GM19324 (cell line): ENCODE data around the gene DTD1.

Experiments used
- ATAC-seq: cut with Tn5 transposase; IDR thresholded peaks from one replicate; pipeline ENCODE4 v1.9.1; 2021; ENCODE audit warnings: mild to moderate bottlenecking, moderate library complexity; ENCODE audit not compliant: unreplicated experiment, low FRiP score

DTD1 gene

DNA sequence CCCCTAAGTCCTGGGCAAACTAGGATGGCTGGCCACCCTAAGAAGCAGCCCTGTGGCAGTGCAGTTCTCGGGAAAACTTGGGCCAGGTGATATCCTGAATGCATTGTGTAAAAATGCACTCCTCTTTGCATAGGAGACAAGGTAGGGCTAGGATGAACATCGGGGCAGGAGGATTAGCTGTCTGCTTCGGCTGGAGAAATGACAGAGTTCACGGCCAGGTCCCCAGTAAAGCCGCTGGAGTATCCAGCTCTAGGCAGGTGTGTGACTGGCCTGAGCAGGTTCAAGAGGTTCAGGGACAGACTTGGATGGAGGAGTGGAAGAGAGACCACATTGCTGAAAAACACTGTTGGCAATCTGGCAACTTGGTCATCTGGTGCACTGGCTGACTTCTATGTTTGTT lies 26.4 kb downstream of the DTD1 start:
- ATAC-seq = no peak

DNA sequence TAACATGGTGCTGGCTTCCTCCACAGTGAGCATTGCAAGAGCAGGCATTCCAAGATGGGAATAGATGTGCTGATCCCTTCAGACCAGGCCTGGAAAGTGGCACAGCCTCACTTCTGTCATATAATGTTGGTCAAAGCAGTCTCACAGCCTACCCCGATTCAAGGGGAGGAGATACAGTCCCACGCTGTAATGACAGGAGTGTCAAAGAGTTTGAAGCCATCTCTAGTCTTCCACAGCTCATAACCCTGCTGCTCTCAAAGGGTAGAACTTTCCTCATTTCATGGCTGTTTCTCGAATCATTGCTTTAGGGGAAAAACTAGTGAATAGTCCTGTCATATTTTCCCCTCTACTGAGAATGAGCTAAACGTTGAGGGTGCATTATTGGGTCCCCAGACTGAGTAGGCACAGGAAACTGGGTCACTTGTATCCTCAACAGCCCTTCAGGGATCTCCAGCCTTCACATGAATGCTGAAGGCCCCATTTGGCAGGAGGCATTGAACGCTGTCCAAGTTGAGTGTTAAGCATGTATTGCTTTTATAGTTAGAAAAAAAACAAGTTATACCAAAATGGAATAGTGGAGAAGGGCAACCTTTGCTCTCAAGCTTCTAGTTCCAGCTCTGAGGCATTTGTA lies 27.3 kb downstream of the DTD1 start:
- no peak for ATAC-seq

DNA sequence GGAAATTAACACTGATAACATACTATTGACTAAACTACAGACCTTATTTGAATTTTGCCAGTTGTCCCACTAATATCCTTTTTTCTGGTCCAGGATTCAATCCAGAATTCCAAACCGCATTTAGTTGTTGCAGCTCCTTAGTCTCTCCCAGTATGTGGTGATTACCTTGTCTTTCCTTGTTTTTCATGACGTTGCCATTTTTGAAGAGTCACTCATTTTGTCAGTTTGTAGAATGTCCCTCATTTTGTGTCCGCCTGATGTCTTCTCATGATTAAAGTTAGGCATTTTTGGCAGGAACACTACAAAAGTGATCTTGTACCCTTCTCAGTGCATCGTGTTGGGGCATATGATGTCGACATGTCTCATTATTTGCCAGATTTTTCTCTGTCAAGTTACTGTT lies 33.1 kb downstream of the DTD1 start:
- no peak for ATAC-seq

DNA sequence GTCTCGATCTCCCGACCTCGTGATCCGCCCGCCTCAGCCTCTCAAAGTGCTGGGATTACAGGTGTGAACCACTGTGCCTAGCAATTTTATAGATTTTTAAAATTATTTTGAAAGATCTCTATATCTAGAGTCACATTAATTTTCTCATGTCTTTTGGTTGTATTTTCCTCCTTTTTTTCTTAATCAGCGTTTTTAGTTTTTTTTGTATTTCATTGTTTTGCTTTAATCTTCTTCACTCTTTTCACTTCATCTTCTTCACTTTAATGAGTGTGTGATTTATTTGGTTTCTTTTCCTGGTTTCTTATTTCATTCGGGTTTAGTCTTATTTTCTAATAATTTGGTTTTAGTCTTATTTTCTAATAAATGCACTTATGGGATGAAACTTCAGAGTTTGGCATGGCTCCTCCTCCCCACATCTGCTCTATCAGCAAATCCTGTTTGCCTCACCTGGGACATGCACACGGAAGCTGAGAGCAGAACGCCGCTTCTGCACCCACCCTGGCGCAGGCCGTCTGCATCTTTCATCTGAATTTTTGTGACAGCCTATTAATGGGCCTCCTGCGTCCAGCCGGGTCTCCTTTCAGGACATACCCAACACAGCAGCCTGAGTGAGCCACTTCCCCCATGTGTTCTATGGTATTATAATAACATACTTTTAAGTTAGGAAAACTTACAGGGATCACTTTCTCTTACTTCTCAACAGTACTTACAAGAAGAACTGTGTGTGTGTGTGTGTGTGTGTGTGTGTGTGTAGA lies 35.5 kb downstream of the DTD1 start:
- no peak for ATAC-seq

DNA sequence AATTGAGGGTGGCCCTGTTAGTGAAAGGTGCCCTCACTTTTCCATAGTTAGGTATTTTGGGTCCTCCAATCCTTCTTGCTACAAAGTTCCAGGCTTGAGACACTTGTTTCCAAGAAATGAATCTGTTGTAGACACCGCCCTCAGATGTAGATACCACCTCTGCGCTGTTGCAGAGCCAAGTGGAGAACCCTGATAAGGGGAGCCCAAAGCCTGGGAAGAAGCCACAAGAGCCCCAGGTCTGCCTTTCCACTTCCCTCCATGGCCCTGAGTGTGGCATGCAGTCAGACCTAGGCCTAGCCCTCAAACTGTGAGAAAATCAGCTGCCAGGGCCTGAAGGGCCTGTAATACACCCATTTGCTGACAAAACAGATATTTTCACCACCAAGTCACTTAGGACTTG lies 37.1 kb downstream of the DTD1 start:
- no peak for ATAC-seq

DNA sequence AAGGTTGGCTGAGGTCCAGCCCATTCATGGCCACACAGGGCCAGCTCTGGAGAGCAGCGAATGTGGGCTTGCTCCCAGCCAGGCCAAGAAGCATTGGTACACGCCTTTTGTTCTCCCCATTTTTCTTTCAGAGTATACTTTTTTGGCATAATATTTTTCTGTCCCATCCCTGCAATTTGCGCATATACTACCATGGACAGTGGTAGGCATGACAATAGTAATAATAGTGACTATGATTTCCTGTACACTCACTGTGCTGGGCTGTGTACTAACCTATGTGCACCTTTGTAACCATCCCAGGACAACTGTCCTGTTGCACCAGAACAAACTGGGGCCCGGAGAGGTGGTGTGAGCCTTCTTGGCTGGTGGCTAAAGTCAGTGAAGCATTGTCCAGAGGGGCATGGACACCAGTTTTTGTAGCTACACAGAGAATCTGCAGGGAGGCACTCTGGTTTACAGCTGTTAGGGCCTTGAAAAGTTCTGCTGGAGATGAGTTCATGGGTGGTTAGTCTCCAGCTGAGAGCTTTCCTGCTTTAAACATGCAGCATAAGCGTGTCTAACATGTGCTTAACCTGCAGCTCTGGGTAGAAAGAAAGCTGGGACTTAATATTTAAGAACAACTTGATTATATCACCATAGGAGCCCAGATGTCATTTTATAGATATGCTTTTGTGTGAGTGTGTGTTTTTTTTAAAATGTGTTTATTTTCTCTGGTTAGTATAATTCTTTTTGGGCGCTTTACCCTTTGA lies 38.2 kb downstream of the DTD1 start:
- ATAC-seq = no peak

DNA sequence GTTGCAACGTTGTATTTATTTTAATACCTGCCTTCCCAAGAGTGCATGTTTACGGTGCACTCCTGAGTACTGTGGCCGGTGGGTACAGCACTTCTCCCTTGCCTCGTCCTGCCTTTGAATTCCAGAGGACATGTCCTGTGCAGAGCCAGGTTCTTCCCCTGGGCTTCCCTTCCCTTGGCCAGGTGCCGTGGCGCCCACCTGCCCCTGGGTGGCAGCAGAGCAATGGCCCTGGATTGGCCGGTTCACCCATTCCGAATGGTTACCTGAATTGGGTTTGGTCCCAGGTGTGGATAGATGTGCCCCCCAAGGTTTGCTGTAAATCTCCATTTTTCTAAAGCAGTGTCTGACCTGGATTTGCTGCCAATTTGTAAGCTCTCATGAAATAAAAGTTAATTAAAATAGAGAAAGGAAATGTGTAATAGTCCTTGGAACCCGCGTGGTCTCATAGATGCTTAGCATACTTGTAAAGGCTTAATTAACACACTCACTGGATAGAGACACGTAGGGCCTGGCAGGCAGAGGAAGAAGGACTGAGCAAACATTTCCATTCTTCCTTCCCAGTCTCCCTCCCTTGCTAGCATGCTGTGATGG lies 40.6 kb downstream of the DTD1 start:
- no peak for ATAC-seq

DNA sequence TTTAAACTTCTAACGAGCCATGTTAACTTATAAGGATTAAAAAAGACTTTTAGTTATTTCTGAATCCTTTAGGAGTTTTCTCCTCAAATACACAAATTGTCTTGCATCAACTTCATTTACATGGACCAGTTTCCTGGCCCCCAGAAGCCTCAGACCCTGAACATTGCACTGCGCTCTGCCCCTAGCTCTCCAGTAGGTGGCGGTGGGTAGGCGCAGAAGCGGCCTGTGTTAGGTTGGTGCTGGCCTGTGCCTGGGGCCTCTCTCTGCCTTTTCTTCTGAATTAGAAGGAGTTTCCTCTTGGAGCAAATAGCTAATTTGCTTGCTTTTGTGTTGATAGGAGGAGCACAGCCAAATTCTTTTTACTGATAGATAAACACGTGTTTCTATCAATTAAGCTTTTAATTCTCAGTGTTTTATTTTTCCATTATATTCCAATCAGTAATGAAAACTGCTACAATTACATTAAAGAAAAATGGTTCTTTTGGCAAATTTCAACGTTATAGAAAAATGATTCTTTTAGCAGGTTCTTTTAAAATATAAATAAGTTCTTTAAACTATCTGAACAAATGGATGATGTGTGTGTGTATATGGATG lies 44.4 kb downstream of the DTD1 start:
- ATAC-seq = peak; percentile 70

DNA sequence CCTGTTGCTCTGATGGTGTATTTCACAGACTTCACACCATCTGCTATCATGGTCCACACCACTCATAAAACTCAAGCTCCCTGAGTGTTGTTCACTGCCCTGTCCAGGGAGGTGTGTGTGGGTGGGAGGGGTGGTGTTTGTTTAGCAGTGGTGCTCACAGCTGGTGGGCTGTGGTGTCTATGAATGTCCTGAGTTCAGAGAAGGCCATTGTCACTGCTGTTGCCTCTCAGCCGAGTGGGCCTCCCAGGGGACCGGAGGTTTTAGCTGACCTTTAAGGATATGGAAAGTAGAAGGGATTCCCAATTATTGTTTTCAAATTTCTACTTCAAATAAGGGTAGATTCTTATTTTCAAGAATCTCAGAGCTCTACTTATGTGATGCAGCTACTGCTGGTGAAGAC lies 45.6 kb downstream of the DTD1 start:
- ATAC-seq = no peak

DNA sequence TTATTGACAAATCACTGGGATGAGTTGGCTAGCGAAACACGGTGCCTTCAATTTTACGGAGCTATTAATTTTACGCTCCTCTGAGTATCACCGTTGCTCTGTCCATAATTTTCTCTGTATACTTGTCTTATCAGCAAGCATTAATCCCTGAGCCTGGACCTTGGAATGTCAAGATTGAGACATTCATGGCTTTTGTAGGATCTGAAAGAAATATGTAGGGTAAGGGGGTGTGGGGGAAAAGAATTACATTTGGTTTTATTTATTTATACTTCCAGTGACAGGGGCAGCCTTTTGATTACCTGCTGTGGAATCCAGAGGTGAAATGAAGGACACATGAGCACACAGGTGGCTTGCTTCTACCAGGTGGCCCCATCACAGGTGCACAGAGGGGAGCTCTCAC lies 46.6 kb downstream of the DTD1 start:
- ATAC-seq = no peak

DNA sequence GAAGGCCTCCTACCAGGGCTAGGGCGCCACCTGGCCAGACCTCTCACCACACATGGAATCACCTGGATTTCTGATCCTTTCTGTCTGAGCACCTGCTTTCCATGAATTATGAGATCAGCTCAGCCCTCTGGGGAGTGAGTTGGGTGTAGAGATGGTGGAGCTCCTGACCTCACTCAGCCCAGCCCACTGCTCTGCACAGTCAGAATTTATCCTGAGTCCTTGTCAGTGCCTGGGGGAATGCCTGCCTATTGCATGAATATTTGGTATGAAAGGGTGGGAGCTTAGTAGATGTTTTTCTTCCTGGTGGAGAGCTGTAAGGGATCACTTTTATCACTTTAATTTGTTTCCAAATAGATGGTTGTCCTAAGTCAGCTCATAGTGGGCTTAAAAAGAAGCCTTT lies 47.5 kb downstream of the DTD1 start:
- ATAC-seq = no peak

DNA sequence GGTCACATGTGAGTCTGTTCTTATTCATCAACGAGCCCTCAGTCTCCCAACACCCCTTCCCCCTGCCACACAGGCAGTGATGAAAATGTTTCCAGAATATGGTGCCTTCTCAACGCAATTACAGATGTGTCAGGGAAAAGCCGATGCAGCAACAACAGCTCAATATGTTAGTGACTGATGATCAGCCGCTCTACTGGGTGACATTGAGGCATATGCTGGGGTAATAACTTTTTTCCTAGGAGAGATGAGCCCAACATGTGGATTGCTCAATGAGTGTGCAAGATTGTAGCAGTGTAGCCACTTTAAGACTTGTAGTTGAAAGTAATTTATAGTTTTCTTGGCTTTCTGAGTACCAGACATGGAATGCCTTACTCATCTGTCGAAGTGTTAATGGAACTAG lies 49.4 kb downstream of the DTD1 start:
- ATAC-seq = no peak

DNA sequence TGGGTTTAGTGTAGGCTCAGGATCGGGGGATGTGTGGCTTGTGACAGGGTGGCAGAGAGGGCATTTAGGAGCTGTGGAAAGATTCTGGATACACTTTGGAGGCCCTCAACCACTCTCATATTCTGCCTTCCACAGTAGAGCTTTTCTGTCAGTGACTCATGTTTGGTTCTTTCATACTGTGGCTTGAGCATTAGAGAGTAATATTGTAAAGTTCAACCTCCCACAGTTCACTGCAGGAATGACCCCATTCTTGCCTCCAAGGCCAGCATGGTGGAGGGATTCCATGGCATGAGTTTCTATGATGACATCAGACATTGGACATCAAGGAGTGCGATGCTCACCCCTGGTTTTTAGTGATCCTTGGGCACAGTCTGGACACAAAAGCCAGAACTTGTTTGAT lies 50.9 kb downstream of the DTD1 start:
- ATAC-seq = no peak

DNA sequence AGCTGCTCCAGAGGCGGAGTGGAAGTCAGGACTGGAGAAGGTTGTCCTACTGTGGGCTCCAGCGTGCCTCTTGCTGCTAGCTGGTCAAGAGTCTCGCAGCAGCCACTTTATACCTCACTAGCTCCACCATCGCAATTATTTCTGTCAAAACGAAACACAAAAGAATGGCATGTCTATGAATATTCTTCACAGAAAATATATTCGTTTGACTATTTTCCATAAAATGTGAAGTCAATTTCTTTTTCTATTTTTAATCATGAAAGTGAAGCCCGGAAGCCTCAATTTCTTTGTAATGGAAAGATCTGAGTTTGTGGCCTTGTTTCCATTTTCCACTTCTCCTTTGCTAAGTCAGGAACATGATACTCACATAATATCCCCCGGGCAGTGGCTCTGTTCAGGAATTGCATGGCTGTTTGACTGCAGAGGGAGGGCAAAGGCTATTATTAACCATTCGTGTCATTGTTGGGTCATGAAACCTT lies 51.7 kb downstream of the DTD1 start:
- no peak for ATAC-seq

DNA sequence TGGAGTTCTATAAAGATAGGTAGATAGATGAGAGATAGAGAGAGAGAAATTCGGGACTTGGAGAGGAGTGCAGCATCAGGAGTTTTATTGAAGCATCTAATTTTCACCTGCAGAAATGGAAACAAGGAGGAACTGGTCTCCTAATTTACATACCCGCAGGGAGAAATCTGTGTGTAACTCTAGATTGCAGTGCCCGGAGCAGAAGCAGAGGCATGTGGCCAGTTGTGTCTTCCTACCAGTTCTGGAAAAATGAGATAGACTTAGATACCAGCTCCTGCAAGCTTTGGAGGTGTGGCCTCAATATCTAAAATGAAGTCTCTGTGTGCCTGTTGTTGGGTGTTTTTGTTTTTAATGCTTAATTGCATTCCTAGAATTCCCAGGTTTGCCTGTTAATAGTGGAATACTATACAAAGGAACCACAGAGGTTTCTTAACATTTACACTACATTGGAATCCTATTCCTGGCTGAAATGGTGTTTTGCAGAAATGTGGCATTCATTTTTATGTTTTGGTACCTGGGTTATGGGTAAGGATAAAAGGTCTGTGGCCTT lies 57.4 kb downstream of the DTD1 start:
- ATAC-seq = no peak

DNA sequence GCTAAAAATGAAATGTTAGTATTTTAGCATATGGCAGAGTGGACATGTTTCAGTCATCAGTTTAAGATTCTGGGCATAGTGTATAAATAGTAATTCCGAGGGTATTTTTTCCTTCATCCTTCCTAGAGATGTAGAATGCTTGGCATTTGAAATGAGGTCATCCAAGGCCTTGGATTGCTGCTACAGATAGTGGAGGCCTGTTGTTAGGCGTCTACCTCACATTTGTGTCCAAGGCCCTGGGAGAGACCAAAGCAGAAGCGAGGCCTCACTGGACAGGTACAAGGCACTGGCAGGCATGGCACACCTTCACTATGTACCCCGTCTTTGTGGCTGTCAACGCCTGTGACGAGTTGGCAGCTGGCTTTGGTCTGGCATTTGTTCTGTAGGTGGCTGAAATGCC lies 58.0 kb downstream of the DTD1 start:
- ATAC-seq = no peak

DNA sequence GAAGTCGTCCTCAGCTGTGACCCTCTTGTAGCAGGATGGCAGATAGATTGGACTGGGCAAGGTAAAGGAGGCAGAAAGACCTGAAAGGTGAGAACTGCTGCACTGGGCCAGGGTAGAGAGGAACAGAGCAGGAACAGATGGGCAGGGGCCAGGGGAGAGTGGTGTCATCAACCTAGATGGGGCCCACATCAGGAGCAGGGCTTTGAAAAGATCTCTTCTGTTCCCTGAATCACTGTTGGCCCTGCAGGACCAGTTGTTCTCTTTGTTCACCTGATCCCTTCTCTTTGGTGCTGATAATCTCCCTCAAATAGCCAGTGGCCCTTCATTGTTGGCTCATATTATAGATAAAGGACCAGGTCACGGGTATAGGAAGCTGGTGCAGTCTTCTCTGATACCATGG lies 59.9 kb downstream of the DTD1 start:
- ATAC-seq = no peak

DNA sequence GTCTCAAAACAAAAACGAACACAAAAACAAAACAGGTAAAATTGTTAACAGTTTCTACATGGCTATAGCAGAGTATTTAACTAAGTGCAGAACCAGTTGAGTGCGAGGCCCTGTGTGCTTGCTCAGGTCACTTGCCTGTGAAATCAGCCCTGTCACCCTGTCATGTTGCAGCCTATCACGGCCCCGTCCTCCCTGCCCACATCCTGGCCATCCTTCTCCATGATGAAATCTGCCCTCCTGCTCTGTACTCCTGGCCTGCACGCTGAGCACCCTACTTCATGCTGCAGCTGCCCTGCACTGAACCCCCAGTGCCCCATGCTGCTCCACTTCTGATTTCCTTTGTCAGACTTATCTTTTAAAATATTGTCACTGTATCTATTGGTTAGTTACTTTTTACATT lies 62.4 kb downstream of the DTD1 start:
- ATAC-seq = no peak

DNA sequence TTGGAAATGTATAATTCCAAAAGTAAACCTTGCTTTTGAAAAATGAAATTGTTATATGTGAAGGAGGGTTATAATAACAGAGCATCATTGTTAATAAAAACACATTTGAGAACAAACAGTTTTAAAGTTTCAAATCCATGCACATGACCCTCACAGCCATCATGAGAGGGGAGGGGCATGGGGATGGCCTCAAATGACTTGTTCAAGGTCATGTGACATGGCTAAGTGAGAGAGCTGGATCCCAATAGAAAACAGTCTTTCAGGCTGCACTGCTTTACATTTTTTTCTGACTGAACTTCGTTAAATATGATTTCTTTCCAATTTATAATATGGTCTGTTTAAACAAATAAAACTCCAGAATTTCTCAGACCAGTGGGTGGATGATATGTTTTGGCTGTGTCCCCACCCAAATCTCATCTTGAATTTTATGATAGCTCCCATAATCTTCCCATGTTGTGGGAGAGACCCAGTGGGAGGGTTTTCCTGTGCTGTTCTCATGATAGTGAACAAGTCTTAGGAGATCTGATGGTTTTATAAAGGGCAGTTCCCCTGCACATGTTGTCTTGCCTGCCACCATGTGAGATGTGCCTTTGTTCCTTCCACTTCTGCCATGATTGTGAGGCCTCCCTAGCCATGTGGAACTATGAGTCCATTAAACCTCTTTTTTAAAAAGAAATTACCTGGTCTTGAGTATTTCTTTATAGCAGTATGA lies 66.0 kb downstream of the DTD1 start:
- ATAC-seq = no peak

DNA sequence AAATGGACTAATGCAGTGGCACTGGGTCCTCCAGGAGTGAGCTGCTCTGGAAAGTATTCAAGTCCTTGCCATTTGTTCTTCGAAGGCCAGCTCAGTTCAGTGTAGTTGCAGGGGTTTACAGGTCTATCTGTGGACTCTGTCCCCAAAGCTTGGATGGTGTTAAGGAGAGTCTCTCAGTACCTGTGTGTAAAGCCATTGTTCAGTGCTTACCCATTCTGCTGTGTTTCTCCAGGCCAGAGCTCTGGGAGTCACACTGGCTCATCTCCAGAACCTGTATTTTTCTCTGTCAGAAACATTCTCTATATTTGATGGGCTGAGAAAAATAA lies 66.6 kb downstream of the DTD1 start:
- no peak for ATAC-seq
